ENCODE results near the gene ZNF665. TPM values are rescaled to one million over a fixed set of nuclear protein-coding genes. Genes with fewer than 3 reads are reported as not detected.

ZNF665 gene
- total and polyA plus RNA-seq, 2 donors = 10.0 to 11.9 TPM

DNA sequence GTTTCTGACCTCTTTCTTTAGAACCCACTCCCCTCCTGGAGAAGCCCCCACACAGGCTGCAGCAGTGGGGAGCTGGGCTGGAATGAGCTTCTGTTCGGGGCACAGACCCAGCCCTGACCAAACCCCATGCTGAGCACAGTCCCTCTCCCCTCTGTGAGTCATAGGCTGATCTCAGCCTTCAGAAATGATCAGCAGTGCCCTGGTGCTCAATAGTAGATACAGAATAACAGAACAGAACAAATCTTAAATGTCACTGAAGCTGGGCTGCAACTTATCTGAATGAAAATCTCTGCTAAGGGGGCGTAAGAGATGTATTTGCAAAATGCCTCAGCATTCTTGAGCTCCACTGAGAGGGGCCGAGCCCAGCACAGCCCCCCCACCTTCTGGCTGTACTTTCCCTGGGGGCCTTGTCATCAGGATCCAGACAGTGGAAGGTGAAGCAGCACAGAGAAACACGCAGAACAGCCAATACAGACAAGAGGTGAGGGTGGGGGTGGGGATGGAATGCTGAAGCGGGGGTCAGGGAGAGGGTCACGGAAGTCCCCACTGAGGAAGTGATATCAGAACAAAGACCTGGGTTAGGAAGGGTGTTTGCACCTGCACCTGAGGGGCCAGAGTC is 9.9 kb downstream of the ZNF665 start:
- H3K4me1 ChIP-seq (ENCODE audit: insufficient read depth) = no peaks in the 10 kb centered on the region
- H3K4me3 ChIP-seq (ENCODE audit: low read depth, low read length) = no peak overlapping the region
- DNase-seq (ENCODE audit: extremely low spot score) = no peak
- H3K36me3 ChIP-seq (ENCODE audit: insufficient read depth) = no peaks in the 10 kb centered on the region
- H3K27ac ChIP-seq (ENCODE audit: low read depth) = no peak overlapping the region
- 81% methylated on average over 6 of the region's 6 CpGs for WGBS

DNA sequence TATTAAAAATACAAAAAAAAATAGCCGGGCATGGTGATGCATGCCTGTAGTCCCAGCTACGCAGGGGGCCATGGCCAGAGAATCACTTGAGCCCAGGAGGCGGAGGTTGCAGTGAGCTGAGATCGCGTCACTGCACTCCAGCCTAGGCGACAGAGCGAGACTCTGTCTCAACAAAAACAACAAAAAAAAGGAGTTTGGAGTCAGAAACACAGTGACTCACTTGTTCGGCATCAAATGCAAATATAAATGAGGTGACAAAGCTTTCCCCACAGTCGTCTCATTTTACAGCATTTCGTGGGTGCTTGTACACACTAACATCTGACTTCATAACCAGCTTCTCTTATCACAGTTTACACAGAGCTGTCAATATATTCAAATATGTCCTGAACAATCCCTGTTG is 11.0 kb downstream of the ZNF665 start:
- Histone ChIP-seq H3K27ac (ENCODE audit: low read depth) (no peak overlapping the region), H3K36me3 (ENCODE audit: insufficient read depth) (no peaks in the 10 kb centered on the region)
- 88% methylated on average over 10 of the region's 10 CpGs for WGBS

DNA sequence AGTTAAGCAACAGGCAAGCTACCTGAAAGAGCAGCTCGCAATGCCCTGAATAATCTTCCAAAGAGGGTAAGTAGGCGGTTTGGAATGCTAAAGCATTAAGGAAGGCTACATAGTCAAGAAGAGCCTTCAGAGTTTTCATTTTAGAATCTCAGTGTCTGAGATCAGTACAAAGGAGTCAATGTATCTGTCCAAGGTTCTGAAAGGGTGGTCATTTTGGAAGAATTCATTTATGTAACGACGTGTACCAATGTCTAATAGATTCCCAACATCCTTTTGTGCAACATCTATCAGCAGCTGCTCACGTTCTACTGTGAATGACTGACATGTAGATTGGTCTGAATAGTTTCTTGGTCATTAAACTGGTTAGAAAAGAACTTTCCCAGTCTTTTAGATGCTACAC is 15.2 kb downstream of the ZNF665 start:
- 91% methylated on average over 5 of the region's 5 CpGs for WGBS
- no peak for DNase-seq (ENCODE audit: extremely low spot score)
- no peaks in the 10 kb centered on the region for H3K4me1 ChIP-seq (ENCODE audit: insufficient read depth)
- H3K4me3 ChIP-seq (ENCODE audit: low read depth, low read length) = no peak overlapping the region
- H3K27ac ChIP-seq (ENCODE audit: low read depth) = no peak overlapping the region
- no peaks in the 10 kb centered on the region for H3K36me3 ChIP-seq (ENCODE audit: insufficient read depth)

More for the DNA sequence above, 11.0 kb downstream of the ZNF665 start:
- no peak for DNase-seq (ENCODE audit: extremely low spot score)
- H3K4me1 ChIP-seq (ENCODE audit: insufficient read depth) = no peaks in the 10 kb centered on the region
- no peak overlapping the region for H3K4me3 ChIP-seq (ENCODE audit: low read depth, low read length)

DNA sequence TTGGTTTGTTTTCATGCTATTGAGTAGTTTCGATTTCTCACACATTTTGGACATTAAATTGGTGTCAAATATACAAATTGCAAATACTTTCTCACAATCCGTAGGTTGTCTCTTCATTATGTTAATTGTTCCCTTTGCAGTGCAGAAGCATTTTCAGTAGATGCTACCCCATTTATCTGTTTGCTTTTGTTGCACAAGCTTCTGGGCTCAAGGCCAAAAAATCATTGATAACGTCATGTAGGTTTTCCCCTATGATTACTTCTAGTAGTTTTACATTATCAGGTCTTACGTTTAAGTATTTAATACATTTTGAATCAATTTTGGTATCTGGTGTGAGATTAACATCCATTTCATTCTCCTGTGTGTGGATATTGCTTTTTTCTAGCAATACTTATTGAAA is 20.3 kb downstream of the ZNF665 start:
- Histone ChIP-seq H3K27ac (ENCODE audit: low read depth) (no peak overlapping the region), H3K4me1 (ENCODE audit: insufficient read depth) (no peaks in the 10 kb centered on the region), H3K4me3 (ENCODE audit: low read depth, low read length) (no peak overlapping the region), H3K36me3 (ENCODE audit: insufficient read depth) (peaks cover 2% of the 10 kb centered on the region)
- DNase-seq (ENCODE audit: extremely low spot score) = no peak
- WGBS = 63% methylated on average over 4 of the region's 4 CpGs

DNA sequence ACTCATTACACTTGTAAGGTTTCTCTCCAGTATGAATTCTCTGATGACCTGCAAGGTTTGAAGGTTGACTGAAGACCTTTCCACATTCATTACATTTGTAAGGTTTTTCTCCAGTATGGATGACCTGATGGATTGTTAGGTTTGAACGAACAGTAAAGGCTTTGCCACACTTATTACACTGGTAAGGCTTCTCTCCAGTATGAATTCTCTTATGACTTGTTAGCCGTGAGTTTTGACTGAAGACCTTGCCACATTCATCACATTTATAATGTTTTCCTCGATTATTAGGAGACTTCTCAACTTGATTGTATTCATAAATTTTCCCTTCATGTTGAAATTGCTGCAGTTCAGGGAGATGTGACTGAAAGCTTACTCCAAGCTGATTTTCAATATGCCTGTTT is 27.5 kb downstream of the ZNF665 start:
- Histone ChIP-seq H3K27ac (ENCODE audit: low read depth) (no peak overlapping the region), H3K4me1 (ENCODE audit: insufficient read depth) (no peaks in the 10 kb centered on the region), H3K36me3 (ENCODE audit: insufficient read depth) (peaks cover 2% of the 10 kb centered on the region), H3K4me3 (ENCODE audit: low read depth, low read length) (no peak overlapping the region)
- no peak for DNase-seq (ENCODE audit: extremely low spot score)
- 93% methylated on average over 3 of the region's 3 CpGs for WGBS

DNA sequence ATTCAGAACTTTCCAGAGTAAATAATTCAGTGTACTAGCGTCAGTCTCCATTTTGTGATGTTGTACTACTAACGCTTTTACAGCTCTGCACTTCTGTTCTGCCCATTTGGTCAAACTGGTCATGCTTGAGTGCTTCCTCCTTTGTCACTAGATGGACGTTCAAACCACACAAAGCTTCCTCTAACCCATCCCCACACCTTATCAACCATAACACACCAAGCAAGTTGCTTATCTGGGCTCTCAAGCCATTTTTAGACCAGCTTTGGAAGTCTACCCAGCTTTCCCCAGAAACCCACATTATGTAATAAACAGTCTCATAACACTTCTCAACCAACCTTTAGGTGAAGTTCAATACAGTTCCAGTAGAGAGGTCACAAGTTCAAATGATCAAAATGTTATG is 32.0 kb downstream of the ZNF665 start:
- Histone ChIP-seq H3K36me3 (ENCODE audit: insufficient read depth) (no peaks in the 10 kb centered on the region), H3K27ac (ENCODE audit: low read depth) (no peak overlapping the region), H3K4me1 (ENCODE audit: insufficient read depth) (no peaks in the 10 kb centered on the region), H3K4me3 (ENCODE audit: low read depth, low read length) (no peak overlapping the region)
- 66% methylated on average over 3 of the region's 3 CpGs for WGBS
- no peak for DNase-seq (ENCODE audit: extremely low spot score)

DNA sequence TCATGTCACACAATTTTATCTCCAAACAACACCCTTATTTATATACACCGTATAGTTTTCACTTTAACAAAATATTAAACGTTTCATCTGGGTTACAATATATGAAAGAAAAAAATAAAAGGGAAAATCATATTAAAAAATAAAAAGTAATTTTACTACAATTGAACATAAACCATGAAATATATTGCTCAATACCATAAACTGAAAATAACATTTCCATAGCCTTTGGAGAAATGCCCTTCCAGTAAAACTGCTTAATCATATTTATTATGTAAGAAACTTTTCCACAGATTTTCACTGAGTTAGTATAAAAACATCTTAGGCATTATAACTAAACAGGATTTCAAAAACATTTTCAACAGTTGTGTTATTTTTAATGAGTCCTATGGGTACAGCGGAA is 32.8 kb downstream of the ZNF665 start:
- no peak overlapping the region for H3K4me3 ChIP-seq (ENCODE audit: low read depth, low read length)
- no peak overlapping the region for H3K27ac ChIP-seq (ENCODE audit: low read depth)
- no peaks in the 10 kb centered on the region for H3K4me1 ChIP-seq (ENCODE audit: insufficient read depth)
- 92% methylated on average over 3 of the region's 3 CpGs for WGBS
- no peak for DNase-seq (ENCODE audit: extremely low spot score)
- no peaks in the 10 kb centered on the region for H3K36me3 ChIP-seq (ENCODE audit: insufficient read depth)

DNA sequence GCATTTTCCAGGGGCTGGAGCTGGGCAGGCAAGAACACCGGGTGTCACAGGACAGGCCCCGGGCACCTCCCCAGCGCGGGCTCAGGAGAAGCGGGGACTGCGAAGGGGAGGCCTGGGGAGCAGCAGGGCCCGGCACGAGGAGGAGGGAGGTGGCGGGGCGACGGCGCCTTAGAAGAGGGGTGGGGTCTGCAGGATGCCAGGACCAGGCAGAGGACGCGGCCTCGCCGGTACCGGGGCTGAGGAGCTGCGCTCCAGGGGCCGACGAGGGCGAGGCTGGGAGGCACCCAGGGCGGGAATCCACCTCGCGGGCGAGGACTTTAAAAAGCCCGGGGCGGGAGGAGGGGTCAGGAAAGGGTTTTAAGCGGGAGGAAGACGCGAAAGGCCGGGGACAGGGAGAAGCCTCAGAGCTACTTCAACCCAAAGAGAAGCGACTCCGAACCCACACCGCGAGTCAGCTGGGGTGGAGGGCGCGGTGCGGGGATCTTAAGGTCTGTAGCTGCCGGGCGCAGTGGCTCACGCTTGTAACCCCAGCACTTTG is 35.0 kb downstream of the ZNF665 start:
- DNase-seq (ENCODE audit: extremely low spot score) = no peak
- WGBS = under 1% methylated on average over 41 of the region's 41 CpGs
- Histone ChIP-seq H3K27ac (ENCODE audit: low read depth) (peak overlapping the region; percentile 66), H3K36me3 (ENCODE audit: insufficient read depth) (no peaks in the 10 kb centered on the region), H3K4me1 (ENCODE audit: insufficient read depth) (no peaks in the 10 kb centered on the region), H3K4me3 (ENCODE audit: low read depth, low read length) (peak overlapping the region; percentile 60)

DNA sequence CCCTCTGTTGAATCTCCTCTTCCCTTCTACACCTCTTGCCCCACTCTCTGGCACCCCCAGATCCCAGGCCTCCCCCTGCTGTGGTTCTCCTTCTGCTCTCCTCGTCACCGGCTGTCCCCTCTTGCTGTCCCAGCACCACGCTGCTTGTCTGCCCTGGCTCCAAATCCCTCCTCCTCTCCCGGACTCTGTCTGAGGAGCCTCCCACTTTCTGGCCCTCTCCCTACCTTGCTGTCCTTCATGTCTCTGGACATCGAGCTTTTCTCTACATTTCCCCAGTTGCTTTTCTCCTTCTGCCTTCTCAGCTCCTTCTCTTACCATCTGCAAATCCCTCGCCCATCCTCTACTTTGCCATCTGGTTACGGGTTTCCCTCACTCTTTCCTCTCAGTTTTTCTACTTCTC is 35.5 kb downstream of the ZNF665 start:
- no peak for DNase-seq (ENCODE audit: extremely low spot score)

DNA sequence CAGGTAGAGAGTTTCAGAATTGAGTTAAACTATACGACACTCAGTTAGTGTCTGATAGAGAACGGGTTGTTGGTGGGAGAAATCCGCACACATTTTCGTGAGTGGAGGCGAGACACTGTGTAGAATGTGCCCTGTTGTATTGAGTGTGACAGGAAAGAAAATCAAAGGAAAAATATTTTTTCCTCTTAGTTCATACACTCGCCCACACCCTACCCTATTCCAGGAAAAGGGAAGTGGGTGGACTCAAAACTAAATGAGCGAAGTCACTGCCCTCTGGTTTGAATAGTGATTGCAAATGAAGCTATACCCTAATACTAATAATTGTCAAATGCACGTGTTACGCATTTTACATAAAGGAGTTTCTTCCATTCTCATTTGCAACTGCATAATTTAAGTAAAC is 36.3 kb downstream of the ZNF665 start:
- Histone ChIP-seq H3K4me1 (ENCODE audit: insufficient read depth) (no peaks in the 10 kb centered on the region), H3K4me3 (ENCODE audit: low read depth, low read length) (no peak overlapping the region), H3K36me3 (ENCODE audit: insufficient read depth) (no peaks in the 10 kb centered on the region), H3K27ac (ENCODE audit: low read depth) (no peak overlapping the region)
- DNase-seq (ENCODE audit: extremely low spot score) = no peak
- 86% methylated on average over 9 of the region's 9 CpGs for WGBS

More for the DNA sequence above, 35.5 kb downstream of the ZNF665 start:
- Histone ChIP-seq H3K36me3 (ENCODE audit: insufficient read depth) (no peaks in the 10 kb centered on the region), H3K27ac (ENCODE audit: low read depth) (no peak overlapping the region), H3K4me1 (ENCODE audit: insufficient read depth) (no peaks in the 10 kb centered on the region), H3K4me3 (ENCODE audit: low read depth, low read length) (peak overlapping the region; percentile 60)
- 9% methylated on average over 7 of the region's 7 CpGs for WGBS

DNA sequence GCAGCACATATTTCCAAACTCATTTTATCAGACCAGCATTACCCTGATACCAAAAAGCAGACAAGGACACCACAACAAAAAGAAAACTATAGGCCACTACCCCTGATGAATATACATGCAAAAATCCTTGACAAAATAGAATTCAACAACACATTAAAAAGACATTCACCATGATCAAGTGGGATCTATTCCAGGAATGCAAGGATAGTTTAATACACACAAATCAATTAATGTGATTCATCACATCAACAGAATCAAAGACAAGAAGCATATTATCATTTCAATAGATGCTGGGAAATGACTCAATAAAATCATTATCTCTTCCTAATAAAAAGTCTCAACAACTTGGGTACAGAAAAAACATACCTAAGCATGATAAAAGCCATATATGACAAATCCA is 45.5 kb downstream of the ZNF665 start:
- H3K27ac ChIP-seq (ENCODE audit: low read depth) = no peak overlapping the region
- no peak overlapping the region for H3K4me3 ChIP-seq (ENCODE audit: low read depth, low read length)
- no peak for DNase-seq (ENCODE audit: extremely low spot score)
- H3K36me3 ChIP-seq (ENCODE audit: insufficient read depth) = peaks cover 10% of the 10 kb centered on the region
- no peaks in the 10 kb centered on the region for H3K4me1 ChIP-seq (ENCODE audit: insufficient read depth)

DNA sequence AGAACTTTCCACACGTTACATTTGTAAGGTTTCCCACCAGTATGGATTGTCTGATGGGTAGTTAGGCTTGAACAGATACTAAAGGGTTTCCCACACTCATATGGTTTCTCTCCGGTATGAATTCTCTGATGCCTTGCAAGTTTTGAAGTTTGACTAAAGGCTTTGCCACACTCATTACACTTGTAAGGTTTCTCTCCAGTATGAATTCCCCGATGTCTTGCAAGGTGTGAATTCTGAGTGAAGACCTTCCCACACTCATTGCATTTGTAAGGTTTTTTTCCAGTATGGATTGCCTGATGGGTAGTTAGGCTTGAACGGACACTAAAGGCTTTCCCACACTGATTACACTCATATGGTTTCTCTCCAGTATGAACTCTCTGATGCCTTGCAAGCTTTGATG is 52.8 kb downstream of the ZNF665 start:
- 98% methylated on average over 4 of the region's 4 CpGs for WGBS
- no peak for DNase-seq (ENCODE audit: extremely low spot score)
- Histone ChIP-seq H3K4me3 (ENCODE audit: low read depth, low read length) (no peak overlapping the region), H3K36me3 (ENCODE audit: insufficient read depth) (peaks cover 4% of the 10 kb centered on the region), H3K4me1 (ENCODE audit: insufficient read depth) (no peaks in the 10 kb centered on the region), H3K27ac (ENCODE audit: low read depth) (no peak overlapping the region)

DNA sequence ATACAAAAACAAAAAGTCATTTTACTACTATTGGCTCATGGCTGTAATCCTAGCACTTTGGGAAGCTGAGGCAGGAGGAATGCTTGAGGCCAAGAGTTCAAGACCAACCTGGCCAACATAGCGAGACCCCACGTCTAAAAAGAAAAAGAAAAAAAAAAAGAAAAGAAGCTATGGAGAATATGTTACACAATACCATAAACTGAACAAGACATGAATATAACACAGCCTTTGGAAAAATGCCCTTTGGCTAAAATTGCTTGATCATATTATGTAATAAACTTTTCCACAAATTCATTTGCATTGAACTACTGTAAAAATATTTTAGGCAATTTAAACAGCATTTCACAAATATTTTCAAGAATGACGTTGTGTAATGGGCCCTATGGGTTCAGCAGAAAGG is 56.7 kb downstream of the ZNF665 start:
- DNase-seq (ENCODE audit: extremely low spot score) = no peak
- WGBS = 88% methylated on average over 3 of the region's 3 CpGs
- no peak overlapping the region for H3K4me3 ChIP-seq (ENCODE audit: low read depth, low read length)
- no peaks in the 10 kb centered on the region for H3K36me3 ChIP-seq (ENCODE audit: insufficient read depth)
- no peak overlapping the region for H3K27ac ChIP-seq (ENCODE audit: low read depth)
- H3K4me1 ChIP-seq (ENCODE audit: insufficient read depth) = no peaks in the 10 kb centered on the region

DNA sequence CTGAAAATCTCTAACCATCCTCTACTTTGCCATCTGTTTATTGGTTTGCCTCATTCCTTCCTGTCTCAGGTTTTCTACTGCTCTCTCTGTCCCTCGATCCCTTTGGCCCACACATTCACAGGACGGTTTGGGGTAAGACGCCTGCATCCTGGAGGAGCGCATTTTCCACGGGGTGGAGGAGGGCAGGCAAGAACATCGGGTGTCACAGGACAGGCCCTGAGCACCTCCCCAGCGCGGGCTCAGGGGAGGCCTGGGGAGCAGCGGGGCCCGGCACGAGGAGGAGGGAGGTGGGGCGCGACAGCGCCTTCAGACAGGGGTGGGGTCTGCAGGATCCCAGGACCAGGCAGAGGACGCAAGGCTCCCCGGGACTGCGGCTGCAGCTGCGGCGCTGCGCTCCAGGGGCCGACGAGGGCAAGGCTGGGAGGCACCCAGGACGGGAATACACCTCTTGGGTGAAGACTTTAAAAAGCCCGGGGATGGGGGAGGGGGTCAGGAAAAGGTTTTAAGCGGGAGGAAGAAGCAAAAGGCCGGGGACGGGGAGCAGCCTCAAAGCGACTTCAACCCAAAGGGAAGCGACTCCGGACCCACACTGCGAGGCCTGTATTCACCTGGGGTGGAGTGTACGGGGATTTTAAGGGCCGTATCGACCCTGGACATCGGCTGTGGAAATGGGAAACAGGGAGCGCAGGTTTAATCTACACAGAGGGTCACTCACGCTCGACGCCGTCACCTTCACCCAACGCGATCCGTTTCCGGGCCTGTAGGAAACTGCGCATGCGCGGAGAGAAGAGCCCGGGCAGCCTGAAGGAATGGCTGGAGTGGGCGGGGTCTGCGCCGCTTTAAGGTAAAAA is 60.8 kb downstream of the ZNF665 start, which contains the start of gene ZNF415:
TSS of gene ZNF415 (minus strand) at position 770 of the 851 bp plus-strand sequence. CDS start 10,234 bp downstream, outside the sequence.
- peak; percentile 83 for DNase-seq (ENCODE audit: extremely low spot score)
- Histone ChIP-seq H3K4me1 (ENCODE audit: insufficient read depth) (no peaks in the 10 kb centered on the region), H3K36me3 (ENCODE audit: insufficient read depth) (no peaks in the 10 kb centered on the region), H3K4me3 (ENCODE audit: low read depth, low read length) (peak within 1 kb of the TSS; percentile 59), H3K27ac (ENCODE audit: low read depth) (no peak within 1 kb of the TSS)
- WGBS = under 1% methylated on average over 51 of the region's 51 CpGs

All from urinary bladder (tissue), 4 donors.